Measurements from ENCODE around the gene GABRG3.

DNA sequence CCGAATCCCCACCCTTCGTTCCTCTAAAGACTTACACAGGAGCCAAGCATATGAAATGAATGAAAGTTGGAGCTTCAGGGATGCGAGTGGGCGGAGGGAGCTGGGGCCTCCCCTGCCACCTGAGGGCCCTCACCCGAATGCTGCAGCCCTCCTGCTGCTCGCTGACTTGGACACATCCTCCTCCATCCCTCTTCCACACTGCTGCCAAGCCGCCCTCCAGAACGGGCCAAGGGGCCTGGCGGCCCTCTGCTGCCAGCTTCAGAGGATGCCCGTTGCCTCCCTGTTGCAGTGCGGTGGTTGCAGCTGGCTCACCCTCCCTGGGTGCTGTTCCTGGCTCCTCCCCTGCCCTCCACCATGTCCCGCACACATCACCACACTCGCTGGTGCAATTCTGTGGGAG, 71.2 kb downstream of the GABRG3 start:
- TF ChIP-seq CTCF (IDR thresholded peaks at IDR 0.05; ENCODE audit: insufficient read depth, low read length) (no peak), POLR2AphosphoS5 (IDR thresholded peaks at IDR 0.05; ENCODE audit: low read depth) (no peak)

Data from HL-60 (cell line).